Retinal pigment epithelial cell (primary cell): ENCODE data around the gene SRGAP1.
"Not testable (repeated sequence)": the region's sequence is repeated elsewhere in the genome, so short reads cannot be mapped to it uniquely, and the experiment has no call there.

Experiments
- DNase-seq: peaks from one replicate; pipeline ENCODE4 v3.0.0-alpha.2; 2010; ENCODE audit warnings: low read depth
- H3K4me3 ChIP-seq: 2 replicates; pipeline ENCODE4 v1.5.1; 2011; ENCODE audit warnings: mild to moderate bottlenecking, low read length, control low read depth, moderate library complexity
- TF ChIP-seq, protein P1 (sequence below): conservative IDR thresholded peaks from 2 replicates; pipeline ENCODE4 v1.5.1; 2011; ENCODE audit warnings: low read depth, low read length, control low read depth, inconsistent platforms

Gene SRGAP1

GRCh38 chr12:64027311-64027710 is 182.8 kb downstream of the SRGAP1 start:
- no peak for DNase-seq
- TF ChIP-seq, protein P1, sequence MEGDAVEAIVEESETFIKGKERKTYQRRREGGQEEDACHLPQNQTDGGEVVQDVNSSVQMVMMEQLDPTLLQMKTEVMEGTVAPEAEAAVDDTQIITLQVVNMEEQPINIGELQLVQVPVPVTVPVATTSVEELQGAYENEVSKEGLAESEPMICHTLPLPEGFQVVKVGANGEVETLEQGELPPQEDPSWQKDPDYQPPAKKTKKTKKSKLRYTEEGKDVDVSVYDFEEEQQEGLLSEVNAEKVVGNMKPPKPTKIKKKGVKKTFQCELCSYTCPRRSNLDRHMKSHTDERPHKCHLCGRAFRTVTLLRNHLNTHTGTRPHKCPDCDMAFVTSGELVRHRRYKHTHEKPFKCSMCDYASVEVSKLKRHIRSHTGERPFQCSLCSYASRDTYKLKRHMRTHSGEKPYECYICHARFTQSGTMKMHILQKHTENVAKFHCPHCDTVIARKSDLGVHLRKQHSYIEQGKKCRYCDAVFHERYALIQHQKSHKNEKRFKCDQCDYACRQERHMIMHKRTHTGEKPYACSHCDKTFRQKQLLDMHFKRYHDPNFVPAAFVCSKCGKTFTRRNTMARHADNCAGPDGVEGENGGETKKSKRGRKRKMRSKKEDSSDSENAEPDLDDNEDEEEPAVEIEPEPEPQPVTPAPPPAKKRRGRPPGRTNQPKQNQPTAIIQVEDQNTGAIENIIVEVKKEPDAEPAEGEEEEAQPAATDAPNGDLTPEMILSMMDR = no peak

DNA sequence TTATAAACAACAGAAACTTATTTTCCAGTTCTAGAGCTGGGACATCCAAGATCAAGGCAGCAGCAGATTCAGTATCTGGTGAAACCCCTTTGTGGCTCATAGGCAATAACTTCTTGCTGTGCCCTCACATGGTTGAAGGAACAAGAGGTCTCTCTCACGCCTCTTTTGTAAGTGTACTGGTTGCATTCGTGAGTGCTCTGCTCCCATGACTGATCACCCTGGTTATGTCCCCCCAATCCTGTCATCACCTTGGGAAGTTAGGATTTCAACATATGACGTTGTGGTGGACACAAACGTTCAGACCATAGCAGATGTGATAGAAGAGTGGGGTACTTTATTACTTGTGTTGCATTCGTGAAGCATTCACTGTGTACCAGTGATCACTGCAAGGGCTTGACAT is 184.0 kb downstream of the SRGAP1 start:
- no peak for DNase-seq
- no peak overlapping the region for H3K4me3 ChIP-seq
- TF ChIP-seq, protein P1 = no peak

More at GRCh38 chr12:64027311-64027710, 182.8 kb downstream of the SRGAP1 start:
- H3K4me3 ChIP-seq = no peak overlapping the region

DNA sequence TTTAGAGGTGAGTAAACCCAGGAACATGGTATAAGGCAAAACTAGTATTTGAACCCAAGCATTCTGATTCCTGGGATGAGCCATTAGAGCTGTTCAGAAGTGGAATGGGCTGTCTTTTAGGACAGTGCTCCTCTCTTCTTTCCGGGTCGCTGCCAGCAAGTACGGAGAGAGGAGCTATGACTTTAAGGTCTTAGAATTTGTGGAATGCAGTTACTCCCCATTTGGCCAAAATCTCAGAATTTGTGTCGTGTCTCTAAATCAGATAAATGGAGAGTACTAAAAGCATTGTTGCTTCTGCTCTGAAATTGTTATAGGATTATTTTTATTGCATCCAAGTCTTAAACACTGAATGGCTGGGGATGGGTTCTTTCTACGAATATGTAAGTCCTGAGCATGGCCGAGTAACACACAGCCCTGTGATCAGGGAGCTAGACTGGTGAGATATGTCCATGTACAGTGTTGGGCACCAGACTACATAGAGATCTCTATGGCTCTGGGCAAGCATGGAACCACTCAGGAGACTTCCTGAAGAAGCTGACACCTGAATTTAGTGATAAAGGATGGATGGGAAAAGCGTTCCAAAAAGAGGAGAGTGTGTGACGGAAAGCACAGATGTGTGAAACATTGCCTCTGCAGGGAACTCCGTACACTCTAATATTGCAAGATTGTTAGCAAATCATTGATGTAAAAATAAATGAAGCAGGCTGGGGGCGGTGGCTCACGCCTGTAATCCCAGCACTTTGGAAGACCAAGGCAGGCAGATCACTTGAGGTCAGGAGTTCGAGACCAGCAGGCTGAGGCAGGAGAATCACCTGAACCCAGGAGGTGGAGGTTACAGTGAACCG is 184.7 kb downstream of the SRGAP1 start:
- TF ChIP-seq, protein P1 = no peak
- H3K4me3 ChIP-seq = no peak overlapping the region
- no peak for DNase-seq

GRCh38 chr12:64030155-64030554 is 185.7 kb downstream of the SRGAP1 start:
- TF ChIP-seq, protein P1 = no peak
- no peak overlapping the region for H3K4me3 ChIP-seq
- no peak for DNase-seq

DNA sequence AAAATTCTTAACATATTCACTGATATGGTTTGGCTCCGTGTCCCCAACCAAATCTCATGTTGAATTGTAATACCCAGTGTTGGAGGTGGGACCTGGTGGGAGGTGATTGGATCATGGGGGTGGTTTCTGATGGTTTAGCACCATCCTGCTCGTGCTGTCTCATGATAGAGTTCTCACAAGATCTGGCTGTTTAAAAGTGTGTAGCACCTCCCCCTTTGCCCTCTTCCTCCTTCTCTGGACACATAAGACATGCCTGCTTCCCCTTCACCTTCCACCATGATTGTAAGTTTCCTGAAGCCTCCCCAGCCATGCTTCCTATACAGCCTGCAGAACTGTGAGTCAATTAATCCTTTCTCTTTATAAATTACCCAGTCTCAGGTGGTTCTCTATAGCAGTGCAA is 189.6 kb downstream of the SRGAP1 start:
- H3K4me3 ChIP-seq, DNase-seq: not testable (repeated sequence)

DNA sequence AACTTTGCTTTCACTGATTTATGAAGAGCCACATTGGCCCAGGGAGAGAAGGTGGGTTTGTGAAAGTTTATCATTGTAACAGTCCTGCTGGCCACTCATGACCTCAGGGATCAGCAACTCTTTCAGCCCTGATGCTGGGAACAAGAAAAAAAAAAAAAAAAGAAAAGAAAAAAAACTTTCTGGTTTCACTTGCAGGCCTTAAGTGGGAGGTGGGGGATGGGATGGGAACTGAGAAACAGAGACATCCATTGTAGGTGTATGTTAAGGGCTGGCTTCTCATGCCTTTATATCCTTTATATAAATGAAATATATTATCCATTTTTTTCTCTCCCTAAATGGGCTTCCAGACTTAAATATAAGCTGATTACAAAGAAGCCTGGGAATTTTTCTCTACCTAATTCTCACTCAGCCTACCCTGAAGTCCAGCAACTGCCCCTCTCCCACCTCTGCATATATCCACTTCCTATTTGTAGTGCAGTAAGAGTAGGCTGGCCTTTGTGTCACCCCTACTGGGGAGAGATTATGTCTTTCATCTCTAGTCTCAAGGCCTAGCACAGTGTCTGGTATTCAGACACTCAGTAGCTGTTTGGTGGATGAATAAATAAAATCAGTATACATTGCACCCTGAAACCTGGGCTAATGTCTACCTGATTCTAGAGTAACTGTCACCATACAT is 190.5 kb downstream of the SRGAP1 start:
- DNase-seq = peak; percentile 68
- TF ChIP-seq, protein P1 = no peak
- H3K4me3 ChIP-seq = no peak overlapping the region

- no peak overlapping the region for H3K4me3 ChIP-seq
- no peak for DNase-seq
- TF ChIP-seq, protein P1 = no peak
Measured at GRCh38 chr12:64036414-64036813, 191.9 kb downstream of the SRGAP1 start.
